ENCODE data around the gene SNURF. TPM values are rescaled to one million over a fixed set of nuclear protein-coding genes. Genes with fewer than 3 reads are reported as not detected.

SNURF gene
- total RNA-seq (2012; rRNA removed) (8.1 and 13.1 TPM in 2 replicates), polyA plus RNA-seq (2012; rRNA removed) (4.3 and 6.5 TPM in 2 replicates), Bru-seq, nascent RNA (percentile 94 among the genes with signal in this experiment), BruChase-seq, experiment 1, labeled RNA remaining after a 6-hour chase (percentile 99 among the genes with signal in this experiment), BruChase-seq, experiment 2, labeled RNA remaining after a 2-hour chase (percentile 100 among the genes with signal in this experiment)
- 1.1 and 2.9 TPM in 2 replicates for polyA plus RNA-seq (2012; cell fraction: cytosol; rRNA removed)
- polyA plus RNA-seq (2012; cell fraction: nucleus; rRNA removed; ENCODE audit: low replicate concordance) = 2.7 and 9.6 TPM in 2 replicates
- long read RNA-seq, partial matches to known transcripts = 0 of 2 reads
- long read RNA-seq, other reads (novel, unspliced or antisense) = 0 of 2 reads

GRCh38 chr15:24954783-24955530 lies at the start of gene SNURF, which contains the start of gene SNRPN:
SNURF (plus strand) TSS chr15:24954987; CDS start chr15:24955049, 62 bp downstream.
SNRPN (plus strand) TSS chr15:24954987; CDS start chr15:24974454, 19,467 bp downstream.
- Histone ChIP-seq H3K27ac (ENCODE audit: insufficient read depth, low read length) (peak within 1 kb of the TSS; percentile 96), H3K9me1 (ENCODE audit: insufficient read depth, low read length) (no peaks in the 10 kb centered on the region), H3K4me3 (ENCODE audit: insufficient read depth, low read depth, low read length) (peak within 1 kb of the TSS; percentile 95), H4K20me1 (ENCODE audit: insufficient read depth, low read length) (peaks cover 13% of the 10 kb centered on the region), H3K9ac (ENCODE audit: low read depth, low read length) (peak within 1 kb of the TSS; percentile 98), H2AK9ac (replicated peaks; ENCODE audit: low read depth, low read length, poor library complexity) (peak within 1 kb of the TSS; percentile 98), H2BK20ac (ENCODE audit: low read depth, low read length) (no peak within 1 kb of the TSS), H3K23ac (ENCODE audit: low read depth, low read length) (peak within 1 kb of the TSS; percentile 98), H3K18ac (ENCODE audit: low read depth, low read length) (peak within 1 kb of the TSS; percentile 94), H2AFZ (replicated peaks; ENCODE audit: low read length, poor library complexity) (peak within 1 kb of the TSS; percentile 95), H2AK5ac (ENCODE audit: low read depth, low read length) (peak within 1 kb of the TSS; percentile 87), H4K8ac (ENCODE audit: low read depth in 2 of 2, low read length in 2 of 2) (peak within 1 kb of the TSS; percentile 87 to 94), H3K79me1 (ENCODE audit: low read depth in 1 of 2, low read length in 2 of 2) (peaks cover 0 to 23% of the 10 kb centered on the region in 2 experiments; a peak in 2 of 4 replicates), H3K4ac (ENCODE audit: low read depth, low read length) (peak within 1 kb of the TSS; percentile 95), H3K4me1 (ENCODE audit: control insufficient read depth, insufficient read depth, low read length) (0 out of 2 replicates have a peak, but pooled peaks cover 1% of the 10 kb centered on the region), H4K5ac (ENCODE audit: low read depth, low read length) (peak within 1 kb of the TSS; percentile 96), H3K36me3 (ENCODE audit: control insufficient read depth, insufficient read depth, low read length) (no peaks in the 10 kb centered on the region), H3K9me3 (ENCODE audit: control insufficient read depth, insufficient read depth, low read length) (no peaks in the 10 kb centered on the region), H2BK120ac (ENCODE audit: low read depth, low read length) (peak within 1 kb of the TSS; percentile 27), H3K4me2 (ENCODE audit: low read depth, low read length) (peak within 1 kb of the TSS; percentile 86), H3K56ac (ENCODE audit: extremely low read depth, insufficient read depth, low read length) (peak within 1 kb of the TSS; percentile 94; the same call in 1 of the 2 replicates), H2BK5ac (ENCODE audit: low read depth, low read length, poor library complexity, severe bottlenecking) (peak within 1 kb of the TSS; percentile 90), H4K91ac (ENCODE audit: insufficient read depth, low read depth, low read length) (peak within 1 kb of the TSS; percentile 79), H2BK15ac (ENCODE audit: low read depth, low read length) (no peak within 1 kb of the TSS; the same call in 2 of the 3 replicates), H3K14ac (replicated peaks; ENCODE audit: low read depth, low read length) (peak within 1 kb of the TSS; percentile 94), H3K27me3 (ENCODE audit: control insufficient read depth, insufficient read depth, low read length) (no peaks in the 10 kb centered on the region)
- TF ChIP-seq MXI1 (IDR thresholded peaks at IDR 0.05; ENCODE audit: borderline replicate concordance, low read depth, low read length) (no peak), CHD1 (IDR thresholded peaks at IDR 0.05; ENCODE audit: low read depth, low read length) (no peak), POLR2A (IDR thresholded peaks at IDR 0.05; ENCODE audit: low read depth, low read length) (peak; percentile 91), USF2 (IDR thresholded peaks at IDR 0.05; ENCODE audit: low read depth, low read length) (0 out of 2 replicates have a peak, but pooled peaks have one; percentile 16)
- WGBS, 2 experiments (ENCODE audit: extremely low coverage in 2 of 2, insufficient read length in 1 of 2) = 51% methylated on average over 20 of the region's 47 CpGs; no CpG with 5 or more reads in 1 of the 2 experiments
- intact Hi-C loops (cut with micrococcal nuclease) = no loop called here
- peak; percentile 78 for DNase-seq
- BruUV-seq (replicated peaks) = no TSS peak
- peak; percentile 79 for ATAC-seq (ENCODE audit: low read depth)
- dilution Hi-C loops (cut with HindIII; ENCODE audit: low sequenced_read_pairs, unreplicated experiment) = no loop called here
- ChIA-PET POLR2A (ENCODE audit: unreplicated experiment) (interaction anchor here (0.5 kb wide), 1 partner anchor 122 kb away, joined by 5 read pairs; no protein-coding TSS in a partner anchor), CTCF (no interaction called here)
- in situ Hi-C loops (cut with MboI; ENCODE audit: low sequenced_read_pairs) = no loop called here
